GM12878 (cell line): Measurements from ENCODE around the gene PAQR7. TPM values are rescaled to one million over a fixed set of nuclear protein-coding genes. Genes with fewer than 3 reads are reported as not detected.

Experiments
- ATAC-seq: fragments of 200-7000 bp; cut with Tn5 transposase; 3 replicates; pipeline ENCODE4 v1.9.1; 2020; ENCODE audit warnings: mild to moderate bottlenecking, moderate library complexity
- BruUV-seq: library from RNA; stranded (reverse); fragments of 400-500 nt; replicated peaks from 2 replicates; lab custom pipeline; 2021; lab: Mats Ljungman, UMichigan
- CTCF ChIA-PET: fragments of 300-600 bp; sonication (Branson Sonifier 250); formaldehyde crosslinking; extraction: SDS; loops from one replicate; lab custom pipeline; 2021; ENCODE audit warnings: inconsistent platforms; lab: Yijun Ruan, JAX
- POLR2A ChIA-PET: fragments of 350-600 bp; formaldehyde crosslinking; extraction: SDS; loops from one replicate; lab custom pipeline; 2021; ENCODE audit warnings: inconsistent platforms; lab: Charles Lee
- RAD21 ChIA-PET: fragments of 300-600 bp; sonication (Branson Sonifier 250); formaldehyde crosslinking; loops from one replicate; lab custom pipeline; 2023; ENCODE audit warnings: antibody characterized with exemption; ENCODE audit not compliant: unreplicated experiment; lab: Charles Lee
- SMC1A ChIA-PET: fragments of 300-600 bp; sonication (Branson Sonifier 250); formaldehyde crosslinking; loops from one replicate; lab custom pipeline; 2023; ENCODE audit not compliant: unreplicated experiment, uncharacterized antibody; lab: Charles Lee
- DNase-seq: peaks from one replicate; pipeline ENCODE4 v3.0.0-alpha.2; 2011; ENCODE audit warnings: low read depth, low spot score
- FAIRE-seq: peaks from 3 replicates; lab custom pipeline; 2011; peaks lifted over from hg19 to GRCh38; lab: Jason Lieb, UNC
- H2AFZ ChIP-seq: 2 replicates; pipeline ENCODE4 v1.6.0; 2011; ENCODE audit warnings: low read depth, low read length, control low read depth; ENCODE audit not compliant: control insufficient read depth
- H3K27ac ChIP-seq: 2 replicates; pipeline ENCODE4 v1.5.1; 2011; ENCODE audit warnings: control low read depth; ENCODE audit not compliant: control insufficient read depth, insufficient read depth
- H3K27me3 ChIP-seq, 2 experiments: replicated peaks in 1 of 2; 2 replicates each; pipeline versions ENCODE4 v1.6.0 to v1.6.1; 2011; ENCODE audit warnings: low read length in 1 of 2; ENCODE audit not compliant: control insufficient read depth in 2 of 2, insufficient read depth in 2 of 2
- H3K36me3 ChIP-seq, 2 experiments: 2 replicates each; pipeline ENCODE4 v1.5.1; 2011; ENCODE audit warnings: low read length in 1 of 2; ENCODE audit not compliant: control insufficient read depth in 2 of 2, insufficient read depth in 2 of 2
- H3K4me1 ChIP-seq: 2 replicates; pipeline ENCODE4 v1.6.1; 2011; ENCODE audit warnings: mild to moderate bottlenecking, low read length, moderate library complexity, mixed read lengths; ENCODE audit not compliant: control insufficient read depth, insufficient read depth
- H3K4me2 ChIP-seq: 2 replicates; pipeline ENCODE4 v1.6.0; 2011; ENCODE audit warnings: control low read depth; ENCODE audit not compliant: control insufficient read depth, insufficient read depth
- H3K4me3 ChIP-seq: fragments of 200-600 bp; sonication (generic); 2 replicates; pipeline ENCODE4 v1.5.1; 2016
- H3K79me2 ChIP-seq: 2 replicates; pipeline ENCODE4 v1.6.0; 2011; ENCODE audit warnings: low read length; ENCODE audit not compliant: control insufficient read depth, insufficient read depth
- H3K9ac ChIP-seq: 2 replicates; pipeline ENCODE4 v1.8.0; 2011; ENCODE audit warnings: low read length, control low read depth, mixed read lengths; ENCODE audit not compliant: control insufficient read depth, insufficient read depth
- H3K9me3 ChIP-seq: replicated peaks from 3 replicates; pipeline ENCODE4 v1.5.1; 2011; ENCODE audit warnings: mild to moderate bottlenecking, low read length; ENCODE audit not compliant: control insufficient read depth, insufficient read depth
- H4K20me1 ChIP-seq: 2 replicates; pipeline ENCODE4 v1.6.0; 2011; ENCODE audit not compliant: control insufficient read depth, insufficient read depth
- BCLAF1 ChIP-seq: fragments of 450-650 bp; IDR thresholded peaks from 2 replicates; pipeline ENCODE4 v1.6.1; 2017; ENCODE audit warnings: antibody characterized with exemption, mild to moderate bottlenecking, moderate library complexity
- FOXK2 ChIP-seq: fragments of 450-650 bp; IDR thresholded peaks from 2 replicates; pipeline ENCODE4 v1.6.1; 2017; ENCODE audit warnings: mild to moderate bottlenecking, moderate library complexity
- FOXM1 ChIP-seq: IDR thresholded peaks from 2 replicates; pipeline ENCODE4 v1.6.1; 2012; ENCODE audit warnings: low read depth, mild to moderate bottlenecking, inconsistent platforms, low read length, moderate library complexity
- GABPA ChIP-seq: IDR thresholded peaks from 2 replicates; pipeline ENCODE4 v1.6.1; 2014; ENCODE audit warnings: antibody characterized with exemption, low read depth, mild to moderate bottlenecking, inconsistent platforms
- IKZF1 ChIP-seq: fragments of 450-650 bp; conservative IDR thresholded peaks from 2 replicates; pipeline ENCODE4 v1.6.1; 2017; ENCODE audit warnings: antibody characterized with exemption, mild to moderate bottlenecking
- IKZF2 ChIP-seq, 2 experiments: fragments of 450-650 bp; IDR thresholded peaks; 2 replicates each; pipeline ENCODE4 v1.6.1; 2017; ENCODE audit warnings: mild to moderate bottlenecking in 2 of 2, moderate library complexity in 2 of 2
- JUNB ChIP-seq: IDR thresholded peaks from 2 replicates; pipeline ENCODE4 v1.6.1; 2016; ENCODE audit warnings: antibody characterized with exemption, mild to moderate bottlenecking
- JUND ChIP-seq: IDR thresholded peaks from 2 replicates; pipeline ENCODE4 v1.6.1; 2012; ENCODE audit warnings: low read depth, mild to moderate bottlenecking, low read length, improper control_type of control experiment, moderate library complexity
- KAT2A ChIP-seq: conservative IDR thresholded peaks from 2 replicates; pipeline ENCODE4 v1.6.1; 2011; ENCODE audit warnings: low read depth, low read length; ENCODE audit not compliant: control insufficient read depth
- POLR2AphosphoS5 ChIP-seq: IDR thresholded peaks from 2 replicates; pipeline ENCODE4 v1.6.1; 2011; ENCODE audit warnings: mild to moderate bottlenecking, low read length, inconsistent platforms
- RBBP5 ChIP-seq: fragments of 200-600 bp; sonication (generic); conservative IDR thresholded peaks from 2 replicates; pipeline ENCODE4 v1.6.1; 2016
- RUNX3 ChIP-seq: IDR thresholded peaks from 2 replicates; pipeline ENCODE4 v1.6.1; 2012; ENCODE audit warnings: low read length, inconsistent platforms
- WRNIP1 ChIP-seq: IDR thresholded peaks from 2 replicates; pipeline ENCODE4 v1.6.1; 2011; ENCODE audit warnings: low read depth, low read length, improper control_type of control experiment, borderline replicate concordance
- ZNF217 ChIP-seq: fragments of 450-650 bp; IDR thresholded peaks from 2 replicates; pipeline ENCODE4 v1.6.1; 2017; ENCODE audit warnings: antibody characterized with exemption, mild to moderate bottlenecking
- WGBS: methylation state at CpG from one replicate; pipeline ENCODE4 v1.1.6; 2016; ENCODE audit warnings: low lambda C conversion rate; ENCODE audit not compliant: insufficient replicate concordance, insufficient coverage; ENCODE audit errors: missing lambda C conversion rate; 5-methylcytosine and 5-hydroxymethylcytosine counted together
- in situ Hi-C: fragments of 300-500 bp; cut with MboI; formaldehyde crosslinking; loops from 9 replicates; pipeline ENCODE4 v1.14.3; 2018; ENCODE audit warnings: mixed read lengths
- intact Hi-C: fragments of 100-400 bp; cut with micrococcal nuclease; formaldehyde crosslinking; loops from one replicate; pipeline ENCODE4 v1.14.2; 2022; ENCODE audit not compliant: unreplicated experiment
- polyA plus RNA-seq, 11 experiments: library from polyadenylated mRNA; depleted of rRNA in 4 of 11; unstranded in 6 of 11; stranded (reverse) in 5 of 11; fragments of >200 nt; fragmentation: Nextera tagmentation in 4 of 11; fragmentation: Illumina TruSeq in 1 of 11; extraction: Ambion mirVana in 4 of 11; extraction: Trizol in 1 of 11; gene quantifications; 1 replicate in 1 of 11; 2 replicates in 10 of 11; pipeline versions ENCODE4 v1.2.1 to v1.2.3, GENCODE V29; 2011 to 2016; ENCODE audit warnings: inconsistent platforms in 2 of 11, missing spikeins in 2 of 11, low read depth in 1 of 11
- total RNA-seq, 4 experiments: library from RNA; depleted of rRNA in 3 of 4; stranded (reverse); fragments of >200 nt in 3 of 4; fragmentation: Illumina TruSeq in 1 of 4; extraction: Trizol in 1 of 4; gene quantifications; 2 replicates each; pipeline versions ENCODE4 v1.2.1 to v1.2.3, GENCODE V29; 2013 to 2021
- TF ChIP-seq, protein P1 (sequence below): fragments of 450-650 bp; IDR thresholded peaks from 2 replicates; pipeline ENCODE4 v1.6.1; 2018; ENCODE audit warnings: borderline replicate concordance, mild to moderate bottlenecking; ENCODE audit not compliant: partially characterized antibody
- TF ChIP-seq, protein P2 (sequence below): IDR thresholded peaks from 2 replicates; pipeline ENCODE4 v1.6.1; 2011; ENCODE audit warnings: mild to moderate bottlenecking, low read depth, low read length, moderate library complexity; ENCODE audit not compliant: insufficient replicate concordance

PAQR7 gene
- total and polyA plus RNA-seq, 10 of the 15 experiments (the other 5 are each of a cell fraction or from before 2014, with no cell fraction given) = 1.1 to 8.8 (median 5.2) TPM

GRCh38 chr1:25902462-25902861 is 27.0 kb upstream of the PAQR7 start:
- POLR2A ChIA-PET = interaction anchor here (0.6 to 12.0 kb wide), 4 partner anchors 12 to 333 kb away, joined by 3 to 116 read pairs (median 24); partner anchors contain the start of genes PAFAH2 and PAQR7
- intact Hi-C loops = no loop called here
- TF ChIP-seq, protein P1, sequence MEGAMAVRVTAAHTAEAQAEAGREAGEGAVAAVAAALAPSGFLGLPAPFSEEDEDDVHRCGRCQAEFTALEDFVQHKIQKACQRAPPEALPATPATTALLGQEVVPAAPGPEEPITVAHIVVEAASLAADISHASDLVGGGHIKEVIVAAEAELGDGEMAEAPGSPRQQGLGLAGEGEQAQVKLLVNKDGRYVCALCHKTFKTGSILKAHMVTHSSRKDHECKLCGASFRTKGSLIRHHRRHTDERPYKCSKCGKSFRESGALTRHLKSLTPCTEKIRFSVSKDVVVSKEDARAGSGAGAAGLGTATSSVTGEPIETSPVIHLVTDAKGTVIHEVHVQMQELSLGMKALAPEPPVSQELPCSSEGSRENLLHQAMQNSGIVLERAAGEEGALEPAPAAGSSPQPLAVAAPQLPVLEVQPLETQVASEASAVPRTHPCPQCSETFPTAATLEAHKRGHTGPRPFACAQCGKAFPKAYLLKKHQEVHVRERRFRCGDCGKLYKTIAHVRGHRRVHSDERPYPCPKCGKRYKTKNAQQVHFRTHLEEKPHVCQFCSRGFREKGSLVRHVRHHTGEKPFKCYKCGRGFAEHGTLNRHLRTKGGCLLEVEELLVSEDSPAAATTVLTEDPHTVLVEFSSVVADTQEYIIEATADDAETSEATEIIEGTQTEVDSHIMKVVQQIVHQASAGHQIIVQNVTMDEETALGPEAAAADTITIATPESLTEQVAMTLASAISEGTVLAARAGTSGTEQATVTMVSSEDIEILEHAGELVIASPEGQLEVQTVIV = no peak
- TF ChIP-seq GABPA = no peak
- no peak for TF ChIP-seq BCLAF1
- TF ChIP-seq WRNIP1 = no peak
- TF ChIP-seq FOXK2 = no peak
- no peak for TF ChIP-seq ZNF217
- TF ChIP-seq, protein P2, sequence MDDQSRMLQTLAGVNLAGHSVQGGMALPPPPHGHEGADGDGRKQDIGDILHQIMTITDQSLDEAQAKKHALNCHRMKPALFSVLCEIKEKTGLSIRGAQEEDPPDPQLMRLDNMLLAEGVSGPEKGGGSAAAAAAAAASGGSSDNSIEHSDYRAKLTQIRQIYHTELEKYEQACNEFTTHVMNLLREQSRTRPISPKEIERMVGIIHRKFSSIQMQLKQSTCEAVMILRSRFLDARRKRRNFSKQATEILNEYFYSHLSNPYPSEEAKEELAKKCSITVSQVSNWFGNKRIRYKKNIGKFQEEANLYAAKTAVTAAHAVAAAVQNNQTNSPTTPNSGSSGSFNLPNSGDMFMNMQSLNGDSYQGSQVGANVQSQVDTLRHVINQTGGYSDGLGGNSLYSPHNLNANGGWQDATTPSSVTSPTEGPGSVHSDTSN = no peak
- TF ChIP-seq RBBP5 = no peak
- no peak for TF ChIP-seq POLR2AphosphoS5
- no peak for TF ChIP-seq RUNX3
- no peak for TF ChIP-seq KAT2A
- TF ChIP-seq JUND = no peak
- no peak for TF ChIP-seq FOXM1
- no peak for TF ChIP-seq IKZF2 (IDR thresholded peaks at IDR 0.05)
- TF ChIP-seq IKZF1 = no peak
- no peak for TF ChIP-seq JUNB

More at GRCh38 chr1:25902462-25902861, 27.0 kb upstream of the PAQR7 start:
- ChIA-PET SMC1A (interaction anchor here (0.6 to 19.7 kb wide), 10 partner anchors 7 to 1900 kb away, joined by 3 to 319 read pairs (median 4); partner anchors contain the start of gene PAFAH2), RAD21 (interaction anchor here (1.1 to 14.5 kb wide), 4 partner anchors 9 to 127 kb away, joined by 3 to 296 read pairs (median 3); partner anchors contain the start of genes MTFR1L and PAFAH2), CTCF (interaction anchor here (0.6 to 14.0 kb wide), 9 partner anchors 9 to 613 kb away, joined by 3 to 383 read pairs (median 3); partner anchors contain the start of gene PAFAH2)
- Histone ChIP-seq H3K4me1 (peaks cover 8% of the 10 kb centered on the region; the same call in 1 of the 2 replicates), H3K9me3 (no peaks in the 10 kb centered on the region), H2AFZ (no peak overlapping the region), H3K79me2 (peaks cover 34% of the 10 kb centered on the region), H4K20me1 (no peaks in the 10 kb centered on the region), H3K4me2 (peak overlapping the region; percentile 15; the same call in 1 of the 2 replicates), H3K36me3 (peaks cover 3 to 15% of the 10 kb centered on the region in 2 experiments; a peak in 3 of 4 replicates), H3K9ac (no peak overlapping the region), H3K27ac (0 out of 2 replicates have a peak overlapping the region, but pooled peaks have one; percentile 3), H3K4me3 (peak overlapping the region; percentile 14; the same call in 1 of the 2 replicates), H3K27me3 (no peaks in the 10 kb centered on the region; a peak in 1 of 4 replicates)
- 99% methylated on average over 3 of the region's 3 CpGs for WGBS
- FAIRE-seq = peak; percentile 27
- in situ Hi-C loops = no loop called here
- no peak for DNase-seq
- no TSS peak for BruUV-seq
- ATAC-seq = no peak
